Measurements from ENCODE around the gene NBEA. TPM values are rescaled to one million over a fixed set of nuclear protein-coding genes. Genes with fewer than 3 reads are reported as not detected.

The NBEA gene
- total and polyA plus RNA-seq, 7 donors = 0.46 to 47.6 (median 38.0) TPM

- TF ChIP-seq CTCF (IDR thresholded peaks at IDR 0.05) = no peak
- TF ChIP-seq POLR2AphosphoS5 (IDR thresholded peaks at IDR 0.05) = no peak
- no peak for TF ChIP-seq EP300 (IDR thresholded peaks at IDR 0.05)
- no peak for TF ChIP-seq POLR2A (IDR thresholded peaks at IDR 0.05)
- H3K4me3 ChIP-seq = no peak overlapping the region
- H3K9me3 ChIP-seq = no peaks in the 10 kb centered on the region
- no peak overlapping the region for H3K27ac ChIP-seq
- H3K36me3 ChIP-seq = peaks cover 0 to 8% (median 0%) of the 10 kb centered on the region in 4 donors
- WGBS, 2 donors = 93 to 94% methylated on average over 2 of the region's 2 CpGs
- intact Hi-C loops (cut with DNase I) = no loop called here
- H3K4me1 ChIP-seq = no peaks in the 10 kb centered on the region
- no peaks in the 10 kb centered on the region for H3K27me3 ChIP-seq
- DNase-seq = no peak
These were observed 185.4 kb downstream of the NBEA start for GRCh38 chr13:35127466-35127865.

- TF ChIP-seq CTCF (IDR thresholded peaks at IDR 0.05) = no peak
- no peak for TF ChIP-seq POLR2A (IDR thresholded peaks at IDR 0.05)
- no peak for TF ChIP-seq EP300 (IDR thresholded peaks at IDR 0.05)
- no peak for TF ChIP-seq POLR2AphosphoS5 (IDR thresholded peaks at IDR 0.05)
- intact Hi-C loops (cut with DNase I) = no loop called here
- Histone ChIP-seq H3K36me3 (peaks cover 0 to 8% (median 0%) of the 10 kb centered on the region in 4 donors), H3K27me3 (no peaks in the 10 kb centered on the region), H3K4me1 (no peaks in the 10 kb centered on the region), H3K4me3 (no peak overlapping the region), H3K9me3 (no peaks in the 10 kb centered on the region), H3K27ac (no peak overlapping the region)
- DNase-seq = no peak
These were observed 187.4 kb downstream of the NBEA start for GRCh38 chr13:35129500-35129899.

GRCh38 chr13:35131471-35131870, 189.4 kb downstream of the NBEA start:
- Histone ChIP-seq H3K27me3 (no peaks in the 10 kb centered on the region), H3K9me3 (no peaks in the 10 kb centered on the region), H3K4me3 (no peak overlapping the region), H3K4me1 (no peaks in the 10 kb centered on the region), H3K27ac (no peak overlapping the region), H3K36me3 (peaks cover 0 to 2% (median 0%) of the 10 kb centered on the region in 4 donors)
- intact Hi-C loops (cut with DNase I) = no loop called here
- DNase-seq = no peak
- no peak for TF ChIP-seq POLR2AphosphoS5 (IDR thresholded peaks at IDR 0.05)

GRCh38 chr13:35136585-35136984, 194.5 kb downstream of the NBEA start:
- no peaks in the 10 kb centered on the region for H3K36me3 ChIP-seq
- no peak overlapping the region for H3K27ac ChIP-seq
- DNase-seq = no peak
- H3K4me1 ChIP-seq = peaks cover 0 to 9% (median 0%) of the 10 kb centered on the region in 4 donors
- no peak for TF ChIP-seq POLR2A (IDR thresholded peaks at IDR 0.05)
- no peak for TF ChIP-seq CTCF (IDR thresholded peaks at IDR 0.05)
- TF ChIP-seq EP300 (IDR thresholded peaks at IDR 0.05) = no peak
- TF ChIP-seq POLR2AphosphoS5 (IDR thresholded peaks at IDR 0.05) = no peak
- intact Hi-C loops (cut with DNase I) = no loop called here
- no peaks in the 10 kb centered on the region for H3K27me3 ChIP-seq
- no peak overlapping the region for H3K4me3 ChIP-seq
- 71 to 74% methylated on average over 2 of the region's 2 CpGs for WGBS, 2 donors
- H3K9me3 ChIP-seq = no peaks in the 10 kb centered on the region

GRCh38 chr13:35139591-35139990, 197.5 kb downstream of the NBEA start:
- Histone ChIP-seq H3K27ac (no peak overlapping the region), H3K27me3 (no peaks in the 10 kb centered on the region), H3K4me1 (peaks cover 0 to 9% (median 0%) of the 10 kb centered on the region in 4 donors), H3K4me3 (no peak overlapping the region), H3K9me3 (no peaks in the 10 kb centered on the region), H3K36me3 (peaks cover 0 to 11% (median 0%) of the 10 kb centered on the region in 4 donors)
- intact Hi-C loops (cut with DNase I) = no loop called here
- TF ChIP-seq CTCF (IDR thresholded peaks at IDR 0.05) = no peak
- WGBS, 2 donors = 59 to 79% methylated on average over 4 of the region's 4 CpGs
- no peak for DNase-seq

All from sigmoid colon (tissue), 7 donors.